HG03342 (cell line): ENCODE measurements around the gene NFKBIB.
"Not testable (repeated sequence)": the region's sequence is repeated elsewhere in the genome, so short reads cannot be mapped to it uniquely, and the experiment has no call there.

Experiments used
- ATAC-seq: cut with Tn5 transposase; IDR thresholded peaks from one replicate; pipeline ENCODE4 v1.9.1; 2021; ENCODE audit warnings: mild to moderate bottlenecking, moderate library complexity; ENCODE audit not compliant: unreplicated experiment

The NFKBIB gene

GRCh38 chr19:38875656-38876395 is 23.9 kb upstream of the NFKBIB start:
- no peak for ATAC-seq

- peak; percentile 52 for ATAC-seq
These were observed 21.8 kb upstream of the NFKBIB start, which contains the start of gene RINL for GRCh38 chr19:38877781-38878574. RINL (minus strand) TSS chr19:38878275; CDS start chr19:38876742, 1,533 bp downstream.

- no peak for ATAC-seq
These were observed 21.0 kb upstream of the NFKBIB start for GRCh38 chr19:38878575-38879399.

GRCh38 chr19:38879400-38879751 is 20.4 kb upstream of the NFKBIB start:
- ATAC-seq, result no peak

GRCh38 chr19:38880076-38880881 is 19.5 kb upstream of the NFKBIB start:
- no peak for ATAC-seq

GRCh38 chr19:38880882-38881609 is 18.7 kb upstream of the NFKBIB start:
- no peak for ATAC-seq

GRCh38 chr19:38883286-38883685 is 16.5 kb upstream of the NFKBIB start:
- ATAC-seq, result no peak

GRCh38 chr19:38884691-38885090 is 15.1 kb upstream of the NFKBIB start:
- ATAC-seq, result not testable (repeated sequence)

GRCh38 chr19:38888876-38889275 is 10.9 kb upstream of the NFKBIB start:
- ATAC-seq, result no peak

- ATAC-seq, result no peak
These were observed 10.0 kb upstream of the NFKBIB start for GRCh38 chr19:38889803-38890202.

- ATAC-seq, result no peak
These were observed 9.1 kb upstream of the NFKBIB start for GRCh38 chr19:38890686-38891085.

- ATAC-seq, result no peak
These were observed 8.0 kb upstream of the NFKBIB start for GRCh38 chr19:38891771-38892170.

- ATAC-seq, result no peak
These were observed 6.9 kb upstream of the NFKBIB start for GRCh38 chr19:38892841-38893240.

GRCh38 chr19:38893341-38893771 is 6.4 kb upstream of the NFKBIB start:
- no peak for ATAC-seq

- ATAC-seq, result no peak
These were observed 4.8 kb upstream of the NFKBIB start for GRCh38 chr19:38894968-38895367.

- ATAC-seq, result no peak
These were observed 852 bp upstream of the NFKBIB start for GRCh38 chr19:38898788-38899446.

- ATAC-seq, result no peak
These were observed 447 bp downstream of the NFKBIB start for GRCh38 chr19:38900202-38900629.

GRCh38 chr19:38900743-38901190 is 998 bp downstream of the NFKBIB start:
- ATAC-seq, result no peak

GRCh38 chr19:38901683-38902082 is 1.9 kb downstream of the NFKBIB start:
- ATAC-seq, result no peak
